Neuronal stem cell (in vitro differentiated cells): ENCODE results near the gene TBC1D19.
"Not testable (repeated sequence)": the region's sequence is repeated elsewhere in the genome, so short reads cannot be mapped to it uniquely, and the experiment has no call there.

Experiments
- DNase-seq: peaks from one replicate; pipeline ENCODE4 v3.0.0-alpha.2; 2013; ENCODE audit warnings: low spot score
- H2AFZ ChIP-seq: one replicate; pipeline ENCODE4 v1.6.1; 2013; ENCODE audit warnings: mild to moderate bottlenecking, low read length, inconsistent platforms
- H2AK5ac ChIP-seq: 2 replicates; pipeline ENCODE4 v1.6.1; 2013; ENCODE audit warnings: low read depth, mild to moderate bottlenecking, inconsistent platforms, low read length, moderate library complexity, mixed read lengths
- H2BK120ac ChIP-seq: 2 replicates; pipeline ENCODE4 v1.6.1; 2013; ENCODE audit warnings: low read depth, mild to moderate bottlenecking, inconsistent platforms, low read length, moderate library complexity, mixed read lengths
- H2BK12ac ChIP-seq: one replicate; pipeline ENCODE4 v1.6.1; 2013; ENCODE audit warnings: low read length, inconsistent platforms
- H2BK15ac ChIP-seq: 2 replicates; pipeline ENCODE4 v1.6.1; 2013; ENCODE audit warnings: mild to moderate bottlenecking, low read length, inconsistent platforms, mixed read lengths
- H2BK5ac ChIP-seq: one replicate; pipeline ENCODE4 v1.6.1; 2013; ENCODE audit warnings: inconsistent platforms, mild to moderate bottlenecking, low read length, moderate library complexity
- H3K14ac ChIP-seq: one replicate; pipeline ENCODE4 v1.6.1; 2013; ENCODE audit warnings: low read length, inconsistent platforms
- H3K18ac ChIP-seq: 2 replicates; pipeline ENCODE4 v1.6.1; 2013; ENCODE audit warnings: low read length, inconsistent platforms
- H3K23ac ChIP-seq: 2 replicates; pipeline ENCODE4 v1.6.1; 2013; ENCODE audit warnings: low read depth, mild to moderate bottlenecking, mixed read lengths, low read length, inconsistent platforms; ENCODE audit not compliant: poor library complexity
- H3K27ac ChIP-seq: replicated peaks from 3 replicates; pipeline ENCODE4 v1.5.1; 2013; ENCODE audit warnings: low read length, inconsistent platforms
- H3K27me3 ChIP-seq, 3 experiments: 2 replicates each; pipeline ENCODE4 v1.6.1; 2013; ENCODE audit warnings: low read length in 3 of 3, mild to moderate bottlenecking in 2 of 3, inconsistent platforms in 1 of 3, low read depth in 1 of 3, mixed read lengths in 1 of 3, moderate library complexity in 1 of 3; ENCODE audit not compliant: control insufficient read depth in 3 of 3, insufficient read depth in 3 of 3
- H3K36me3 ChIP-seq, 2 donors: replicated peaks in 1 of 2; 2 replicates each; pipeline ENCODE4 v1.6.1; 2013; ENCODE audit warnings: low read length in 2 of 2; ENCODE audit not compliant: control insufficient read depth in 2 of 2, insufficient read depth in 2 of 2
- H3K4ac ChIP-seq: 2 replicates; pipeline ENCODE4 v1.6.1; 2013; ENCODE audit warnings: inconsistent platforms, mild to moderate bottlenecking, low read length, moderate library complexity
- H3K4me1 ChIP-seq, 2 donors: 1 replicate in 1 of 2; 2 replicates in 1 of 2; pipeline ENCODE4 v1.6.1; 2013; ENCODE audit warnings: low read length in 2 of 2, low read depth in 1 of 2; ENCODE audit not compliant: control insufficient read depth in 2 of 2, insufficient read depth in 1 of 2
- H3K4me2 ChIP-seq: one replicate; pipeline ENCODE4 v1.6.1; 2013; ENCODE audit warnings: mild to moderate bottlenecking, low read length, inconsistent platforms; ENCODE audit not compliant: insufficient read depth, poor library complexity, severe bottlenecking
- H3K4me3 ChIP-seq, 2 donors: 2 replicates each; pipeline ENCODE4 v1.5.1; 2013; ENCODE audit warnings: low read length in 2 of 2, mild to moderate bottlenecking in 2 of 2, inconsistent platforms in 1 of 2, moderate library complexity in 1 of 2
- H3K79me1 ChIP-seq: one replicate; pipeline ENCODE4 v1.6.1; 2013; ENCODE audit warnings: low read depth, mild to moderate bottlenecking, inconsistent platforms, low read length, moderate library complexity
- H3K9ac ChIP-seq: one replicate; pipeline ENCODE4 v1.6.1; 2013; ENCODE audit warnings: mild to moderate bottlenecking, low read depth, low read length, inconsistent platforms; ENCODE audit not compliant: poor library complexity
- H3K9me3 ChIP-seq, 2 donors: replicated peaks in 1 of 2; 2 replicates each; pipeline versions ENCODE3 to v1.6.1; 2013; ENCODE audit warnings: low read length in 2 of 2, mild to moderate bottlenecking in 2 of 2, inconsistent platforms in 1 of 2, low read depth in 1 of 2, mixed read lengths in 1 of 2, moderate library complexity in 1 of 2; ENCODE audit not compliant: control insufficient read depth in 2 of 2, insufficient read depth in 1 of 2
- H4K8ac ChIP-seq: one replicate; pipeline ENCODE4 v1.6.1; 2013; ENCODE audit warnings: low read depth, mild to moderate bottlenecking, inconsistent platforms, low read length, moderate library complexity
- H4K91ac ChIP-seq: one replicate; pipeline ENCODE4 v1.6.1; 2013; ENCODE audit warnings: low read length, low read depth, mild to moderate bottlenecking, inconsistent platforms; ENCODE audit not compliant: poor library complexity
- WGBS, 2 donors: extraction: QIAGEN DNeasy Blood & Tissue Kit; methylation state at CpG; one replicate each; pipeline ENCODE4 v1.1.7; 2013; ENCODE audit warnings: missing lambda C conversion rate in 2 of 2, mixed read lengths in 1 of 2; ENCODE audit not compliant: insufficient read length in 2 of 2, insufficient replicate concordance in 1 of 2; ENCODE audit errors: extremely low coverage in 2 of 2; 5-methylcytosine and 5-hydroxymethylcytosine counted together

The TBC1D19 gene

GRCh38 chr4:26577066-26577465, 6.8 kb upstream of the TBC1D19 start:
- no peak overlapping the region for H2AK5ac ChIP-seq
- WGBS, 2 donors, result no CpG with 5 or more reads among the region's 2 CpGs
- H2BK12ac ChIP-seq, result no peak overlapping the region
- H3K27me3 ChIP-seq, result no peaks in the 10 kb centered on the region
- no peak overlapping the region for H2BK15ac ChIP-seq
- H4K8ac ChIP-seq, result no peak overlapping the region
- no peak overlapping the region for H3K27ac ChIP-seq
- no peak overlapping the region for H3K4me3 ChIP-seq
- H3K4me2 ChIP-seq, result no peak overlapping the region
- no peak for DNase-seq
- H3K14ac ChIP-seq, result no peak overlapping the region
- H2BK5ac ChIP-seq, result no peak overlapping the region
- H3K36me3 ChIP-seq, result no peaks in the 10 kb centered on the region
- H4K91ac ChIP-seq, result no peak overlapping the region
- no peak overlapping the region for H3K23ac ChIP-seq
- H3K4me1 ChIP-seq, result no peaks in the 10 kb centered on the region
- no peak overlapping the region for H3K18ac ChIP-seq
- no peak overlapping the region for H2BK120ac ChIP-seq
- H3K79me1 ChIP-seq, result no peaks in the 10 kb centered on the region
- no peak overlapping the region for H3K4ac ChIP-seq
- no peak overlapping the region for H2AFZ ChIP-seq
- no peak overlapping the region for H3K9ac ChIP-seq
- H3K9me3 ChIP-seq, result no peaks in the 10 kb centered on the region

GRCh38 chr4:26579169-26579568, 4.7 kb upstream of the TBC1D19 start:
- Histone ChIP-seq H4K8ac (no peak overlapping the region), H3K4me2 (no peak overlapping the region), H3K23ac (no peak overlapping the region), H4K91ac (no peak overlapping the region), H3K9me3 (no peaks in the 10 kb centered on the region), H2AFZ (no peak overlapping the region), H2BK15ac (no peak overlapping the region), H2BK5ac (no peak overlapping the region), H3K4ac (no peak overlapping the region), H3K79me1 (no peaks in the 10 kb centered on the region), H3K4me3 (no peak overlapping the region), H3K14ac (no peak overlapping the region), H3K18ac (no peak overlapping the region), H2BK120ac (no peak overlapping the region), H3K4me1 (peaks cover 0 to 2% of the 10 kb centered on the region in 2 donors), H2AK5ac (no peak overlapping the region), H3K27me3 (peaks cover 0 to 1% (median 0%) of the 10 kb centered on the region in 3 experiments), H3K27ac (no peak overlapping the region), H3K36me3 (no peaks in the 10 kb centered on the region), H2BK12ac (no peak overlapping the region), H3K9ac (no peak overlapping the region)
- WGBS, 2 donors, result no CpG with 5 or more reads among the region's 5 CpGs
- no peak for DNase-seq

GRCh38 chr4:26581341-26581740, 2.5 kb upstream of the TBC1D19 start:
- not testable (repeated sequence) for H3K79me1 ChIP-seq, H3K23ac ChIP-seq, H3K4me3 ChIP-seq, H2BK15ac ChIP-seq, H3K18ac ChIP-seq, H2BK5ac ChIP-seq, H3K36me3 ChIP-seq, H3K14ac ChIP-seq, H3K4me1 ChIP-seq, H3K4ac ChIP-seq, H2BK120ac ChIP-seq, H2AK5ac ChIP-seq, H2BK12ac ChIP-seq, H2AFZ ChIP-seq, H3K27ac ChIP-seq, H3K27me3 ChIP-seq, H3K9me3 ChIP-seq, H3K9ac ChIP-seq, H4K91ac ChIP-seq, H4K8ac ChIP-seq, DNase-seq, H3K4me2 ChIP-seq
- no CpG with 5 or more reads among the region's 4 CpGs for WGBS, 2 donors

- DNase-seq, result peak; percentile 1
- H3K27ac ChIP-seq, result peak overlapping the region; percentile 7
- H3K4me1 ChIP-seq, result peaks cover 0 to 5% of the 10 kb centered on the region in 2 donors
- peak overlapping the region; percentile 75 for H3K4me2 ChIP-seq
- no peak overlapping the region for H2BK15ac ChIP-seq
- H3K14ac ChIP-seq, result no peak overlapping the region
- H2AK5ac ChIP-seq, result no peak overlapping the region
- peak overlapping the region; percentile 70 to 74 for H3K4me3 ChIP-seq
- peak overlapping the region; percentile 38 for H3K9ac ChIP-seq
- H4K91ac ChIP-seq, result no peak overlapping the region
- no peak overlapping the region for H2BK120ac ChIP-seq
- no peaks in the 10 kb centered on the region for H3K9me3 ChIP-seq
- H4K8ac ChIP-seq, result no peak overlapping the region
- no peak overlapping the region for H2BK5ac ChIP-seq
- peak overlapping the region; percentile 84 for H2AFZ ChIP-seq
- H3K23ac ChIP-seq, result no peak overlapping the region
- peaks cover 0 to 1% (median 0%) of the 10 kb centered on the region in 3 experiments for H3K27me3 ChIP-seq
- no peak overlapping the region for H2BK12ac ChIP-seq
- no peak overlapping the region for H3K18ac ChIP-seq
- H3K4ac ChIP-seq, result no peak overlapping the region
- H3K79me1 ChIP-seq, result no peaks in the 10 kb centered on the region
- H3K36me3 ChIP-seq, result no peaks in the 10 kb centered on the region
- no CpG with 5 or more reads among the region's 11 CpGs for WGBS, 2 donors
These were observed 383 bp upstream of the TBC1D19 start for GRCh38 chr4:26583538-26583864.
